CD4-positive, CD25-positive, alpha-beta regulatory T cell (primary cell): ENCODE measurements around the gene DGKB. TPM values are rescaled to one million over a fixed set of nuclear protein-coding genes. Genes with fewer than 3 reads are reported as not detected.

Experiments
- ATAC-seq, 2 donors: fragments of 150-1000 bp; cut with Tn5 transposase; one replicate each; pipeline ENCODE4 v1.10.0; 2021; ENCODE audit warnings: low read depth in 2 of 2, moderate number of reproducible peaks in 2 of 2, moderate library complexity in 1 of 2
- DNase-seq, 3 donors: peaks; one replicate each; pipeline versions ENCODE4 v3.0.0 to v3.0.0-alpha.2; 2012 to 2022; ENCODE audit warnings: mixed read lengths in 1 of 3
- H3K27ac ChIP-seq: one replicate; pipeline ENCODE4 v1.7.0; 2013; ENCODE audit warnings: mild to moderate bottlenecking, low read length; ENCODE audit not compliant: insufficient read depth, poor library complexity, severe bottlenecking
- H3K27me3 ChIP-seq: one replicate; pipeline ENCODE4 v1.7.0; 2013; ENCODE audit warnings: low read length; ENCODE audit not compliant: control insufficient read depth, insufficient read depth
- H3K36me3 ChIP-seq: one replicate; pipeline ENCODE4 v1.7.0; 2013; ENCODE audit warnings: mild to moderate bottlenecking, low read length, moderate library complexity; ENCODE audit not compliant: control insufficient read depth, insufficient read depth
- H3K4me1 ChIP-seq: 2 replicates; pipeline ENCODE4 v1.7.0; 2013; ENCODE audit warnings: mild to moderate bottlenecking, low read length; ENCODE audit not compliant: insufficient read depth, control insufficient read depth, poor library complexity, severe bottlenecking
- H3K4me3 ChIP-seq: one replicate; pipeline ENCODE4 v1.7.0; 2013; ENCODE audit warnings: low read depth, mild to moderate bottlenecking, low read length, moderate library complexity
- H3K9me3 ChIP-seq, 2 experiments: 1 replicate in 1 of 2; 2 replicates in 1 of 2; pipeline ENCODE4 v1.7.0; 2013; ENCODE audit warnings: low read length in 2 of 2, mild to moderate bottlenecking in 1 of 2, moderate library complexity in 1 of 2; ENCODE audit not compliant: control insufficient read depth in 2 of 2
- H3K27ac Mint-ChIP-seq, 3 donors: one replicate each; pipeline ENCODE4 v1.8.0; 2020 to 2022; ENCODE audit warnings: mild to moderate bottlenecking in 3 of 3, mixed read lengths in 3 of 3, moderate library complexity in 2 of 3
- H3K27me3 Mint-ChIP-seq: one replicate; pipeline ENCODE4 v1.8.0; 2022; ENCODE audit warnings: mild to moderate bottlenecking, mixed read lengths
- H3K36me3 Mint-ChIP-seq: one replicate; pipeline ENCODE4 v1.8.0; 2020; ENCODE audit warnings: mixed read lengths
- H3K4me1 Mint-ChIP-seq, 4 donors: one replicate each; pipeline ENCODE4 v1.8.0; 2020 to 2022; ENCODE audit warnings: mixed read lengths in 4 of 4, mild to moderate bottlenecking in 1 of 4
- H3K4me3 Mint-ChIP-seq, 4 donors: one replicate each; pipeline ENCODE4 v1.8.0; 2020 to 2022; ENCODE audit warnings: mild to moderate bottlenecking in 4 of 4, mixed read lengths in 4 of 4, moderate library complexity in 3 of 4
- H3K9me3 Mint-ChIP-seq, 7 donors: one replicate each; pipeline ENCODE4 v1.8.0; 2020 to 2022; ENCODE audit warnings: mixed read lengths in 7 of 7, mild to moderate bottlenecking in 3 of 7, moderate library complexity in 2 of 7
- polyA plus RNA-seq, 4 donors: library from polyadenylated mRNA; unstranded; fragments of 300-500 nt; fragmentation: Illumina TruSeq; gene quantifications; one replicate each; pipeline ENCODE4 v1.2.3, GENCODE V29; 2021
- total RNA-seq: library from RNA; stranded (reverse); gene quantifications from one replicate; pipeline ENCODE4 v1.2.3, GENCODE V29; 2022

Gene DGKB
- total and polyA plus RNA-seq, 5 donors from 2014 or later: not detected

DNA sequence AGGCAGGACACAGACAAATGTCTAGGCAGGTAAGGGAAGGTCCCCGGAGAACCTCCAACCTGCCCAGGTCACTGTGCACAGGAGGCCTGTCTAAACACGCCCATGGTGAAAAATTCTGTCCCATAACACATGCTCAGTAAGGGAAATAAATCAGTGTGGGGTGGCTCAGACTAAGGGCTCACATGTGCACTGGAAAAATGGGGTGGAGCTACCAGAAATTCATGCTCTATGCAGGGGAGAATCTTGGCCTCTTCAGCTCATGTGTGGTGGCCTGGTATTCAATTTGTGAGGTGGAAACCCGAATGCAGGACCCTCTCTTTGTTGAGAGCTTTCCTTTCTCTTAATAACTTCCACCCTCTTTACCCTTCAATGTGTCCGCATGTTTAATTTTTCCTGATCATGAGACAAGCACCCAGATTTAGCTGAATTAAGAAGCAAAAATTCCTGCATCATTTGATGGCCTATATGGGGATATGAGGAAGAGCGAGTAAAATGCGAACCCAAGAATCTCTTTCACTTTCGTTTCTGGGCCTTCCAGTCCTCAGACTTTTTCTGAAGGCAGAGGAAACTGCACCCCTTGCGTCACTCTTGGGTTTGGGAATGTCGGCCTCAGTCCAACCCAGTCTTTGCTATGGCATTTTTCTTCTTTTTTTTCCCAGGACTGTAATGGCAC lies 163.2 kb downstream of the DGKB start:
- Mint-ChIP-seq H3K4me3 (no peak overlapping the region), H3K27ac (no peak overlapping the region), H3K4me1 (no peaks in the 10 kb centered on the region), H3K36me3 (no peaks in the 10 kb centered on the region), H3K27me3 (no peaks in the 10 kb centered on the region), H3K9me3 (peaks cover 0 to 24% (median 7%) of the 10 kb centered on the region in 7 donors)
- Histone ChIP-seq H3K4me3 (no peak overlapping the region), H3K36me3 (no peaks in the 10 kb centered on the region), H3K9me3 (peaks cover 3 to 8% of the 10 kb centered on the region in 2 experiments), H3K4me1 (no peaks in the 10 kb centered on the region), H3K27ac (no peak overlapping the region), H3K27me3 (no peaks in the 10 kb centered on the region)
- ATAC-seq: no peak
- DNase-seq: no peak

DNA sequence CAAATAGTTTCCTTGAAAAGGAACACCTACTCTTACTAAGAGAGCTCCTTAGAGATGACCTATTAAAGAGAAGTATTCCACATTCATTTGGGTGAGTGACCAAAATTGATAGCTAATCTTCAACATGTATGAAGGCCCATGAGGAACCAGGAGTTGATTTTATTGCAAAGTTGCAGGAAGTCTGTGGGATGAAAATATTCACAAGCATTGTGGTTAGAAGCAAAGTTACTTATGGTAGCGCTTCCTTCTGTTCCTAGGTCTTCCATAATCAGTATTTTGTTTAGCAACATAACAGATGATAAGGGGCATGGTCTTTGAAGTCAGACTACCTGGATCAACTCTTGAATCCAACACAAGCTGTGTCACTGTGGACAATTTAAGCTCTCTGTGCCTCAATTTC lies 164.5 kb downstream of the DGKB start:
- H3K9me3 ChIP-seq: peaks cover 3 to 8% of the 10 kb centered on the region in 2 experiments
- no peak overlapping the region for H3K27ac ChIP-seq
- no peaks in the 10 kb centered on the region for H3K4me1 ChIP-seq
- DNase-seq: no peak
- no peak overlapping the region for H3K4me3 Mint-ChIP-seq
- H3K27me3 Mint-ChIP-seq: peaks cover 5% of the 10 kb centered on the region
- no peaks in the 10 kb centered on the region for H3K4me1 Mint-ChIP-seq
- no peaks in the 10 kb centered on the region for H3K36me3 ChIP-seq
- H3K4me3 ChIP-seq: no peak overlapping the region
- peaks cover 0 to 21% (median 7%) of the 10 kb centered on the region in 7 donors for H3K9me3 Mint-ChIP-seq
- no peaks in the 10 kb centered on the region for H3K36me3 Mint-ChIP-seq
- no peaks in the 10 kb centered on the region for H3K27me3 ChIP-seq
- no peak for ATAC-seq
- H3K27ac Mint-ChIP-seq: no peak overlapping the region

DNA sequence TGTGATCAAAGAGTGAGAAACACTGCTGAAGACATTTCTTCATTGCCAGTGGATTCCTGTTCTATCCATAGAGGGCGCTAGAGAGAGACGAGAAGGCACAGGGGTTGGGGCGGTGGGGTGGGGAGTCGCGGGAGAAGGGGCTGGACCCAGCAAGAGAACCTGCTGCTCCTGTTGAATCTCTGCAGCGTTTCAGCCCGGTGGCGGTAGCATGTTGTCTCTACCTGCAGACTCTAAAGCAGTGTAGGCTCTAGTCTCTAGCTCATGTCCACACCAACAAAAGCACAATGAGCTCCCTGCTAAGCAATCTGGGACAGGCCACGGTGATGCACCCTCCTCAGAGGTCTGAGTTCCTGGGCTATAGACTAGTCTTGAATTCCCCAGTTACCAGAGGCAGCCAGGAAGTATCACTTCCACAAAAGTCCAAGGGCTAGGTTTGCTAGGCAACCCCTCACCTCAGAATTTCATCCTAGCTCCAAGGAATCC lies 167.7 kb downstream of the DGKB start:
- no peaks in the 10 kb centered on the region for H3K27me3 ChIP-seq
- no peaks in the 10 kb centered on the region for H3K36me3 ChIP-seq
- H3K4me1 ChIP-seq: no peaks in the 10 kb centered on the region
- H3K9me3 Mint-ChIP-seq: peaks cover 0 to 15% (median 5%) of the 10 kb centered on the region in 7 donors
- H3K36me3 Mint-ChIP-seq: no peaks in the 10 kb centered on the region
- H3K27ac Mint-ChIP-seq: no peak overlapping the region
- H3K27me3 Mint-ChIP-seq: peaks cover 5% of the 10 kb centered on the region
- H3K4me1 Mint-ChIP-seq: no peaks in the 10 kb centered on the region
- no peak overlapping the region for H3K4me3 ChIP-seq
- H3K4me3 Mint-ChIP-seq: no peak overlapping the region
- no peaks in the 10 kb centered on the region for H3K9me3 ChIP-seq
- ATAC-seq (no peak), DNase-seq (no peak)
- H3K27ac ChIP-seq: no peak overlapping the region

DNA sequence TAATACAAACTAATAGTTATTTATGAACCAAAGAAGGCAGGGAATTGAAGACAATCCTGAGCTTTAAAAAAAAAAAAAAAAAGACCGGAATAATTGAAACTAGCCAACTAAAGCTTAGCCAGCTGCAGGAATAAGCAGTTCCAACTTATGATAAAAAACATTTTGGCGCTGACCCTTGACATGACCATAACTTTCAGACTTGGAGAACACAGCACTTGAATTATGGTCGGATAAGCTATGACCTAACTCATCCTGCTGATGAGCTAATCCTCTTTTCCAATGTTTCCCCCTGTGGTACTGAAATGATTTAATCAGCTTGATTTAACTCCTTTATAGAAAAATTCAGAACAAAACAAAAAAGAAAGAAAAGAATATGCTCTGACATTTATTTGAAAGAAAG lies 181.8 kb downstream of the DGKB start:
- no peaks in the 10 kb centered on the region for H3K27me3 ChIP-seq
- no peak overlapping the region for H3K27ac Mint-ChIP-seq
- no peak overlapping the region for H3K4me3 Mint-ChIP-seq
- DNase-seq: no peak
- H3K27me3 Mint-ChIP-seq: no peaks in the 10 kb centered on the region
- H3K4me1 Mint-ChIP-seq: no peaks in the 10 kb centered on the region
- no peaks in the 10 kb centered on the region for H3K36me3 ChIP-seq
- no peaks in the 10 kb centered on the region for H3K36me3 Mint-ChIP-seq
- no peak for ATAC-seq
- no peak overlapping the region for H3K4me3 ChIP-seq
- H3K9me3 ChIP-seq: no peaks in the 10 kb centered on the region
- no peak overlapping the region for H3K27ac ChIP-seq
- H3K9me3 Mint-ChIP-seq: peaks cover 0 to 3% (median 0%) of the 10 kb centered on the region in 7 donors
- no peaks in the 10 kb centered on the region for H3K4me1 ChIP-seq

GRCh38 chr7:14717816-14718215 lies 184.7 kb downstream of the DGKB start:
- Mint-ChIP-seq H3K27me3 (no peaks in the 10 kb centered on the region), H3K36me3 (no peaks in the 10 kb centered on the region), H3K27ac (no peak overlapping the region), H3K9me3 (peaks cover 0 to 3% (median 0%) of the 10 kb centered on the region in 7 donors), H3K4me3 (no peak overlapping the region), H3K4me1 (no peaks in the 10 kb centered on the region)
- Histone ChIP-seq H3K36me3 (no peaks in the 10 kb centered on the region), H3K9me3 (no peaks in the 10 kb centered on the region), H3K27me3 (no peaks in the 10 kb centered on the region), H3K27ac (no peak overlapping the region), H3K4me1 (no peaks in the 10 kb centered on the region), H3K4me3 (no peak overlapping the region)
- no peak for DNase-seq
- no peak for ATAC-seq

GRCh38 chr7:14717169-14717568 lies 185.4 kb downstream of the DGKB start:
- Mint-ChIP-seq H3K36me3 (no peaks in the 10 kb centered on the region), H3K4me1 (no peaks in the 10 kb centered on the region), H3K9me3 (peaks cover 0 to 3% (median 0%) of the 10 kb centered on the region in 7 donors), H3K27ac (no peak overlapping the region), H3K27me3 (no peaks in the 10 kb centered on the region), H3K4me3 (no peak overlapping the region)
- Histone ChIP-seq H3K4me1 (no peaks in the 10 kb centered on the region), H3K27me3 (no peaks in the 10 kb centered on the region), H3K4me3 (no peak overlapping the region), H3K36me3 (no peaks in the 10 kb centered on the region), H3K9me3 (no peaks in the 10 kb centered on the region), H3K27ac (no peak overlapping the region)
- DNase-seq (no peak), ATAC-seq (no peak)

- no peak overlapping the region for H3K4me3 Mint-ChIP-seq
- no peaks in the 10 kb centered on the region for H3K36me3 Mint-ChIP-seq
- DNase-seq (no peak), ATAC-seq (no peak)
- no peak overlapping the region for H3K4me3 ChIP-seq
- H3K9me3 Mint-ChIP-seq: peaks cover 0 to 2% (median 0%) of the 10 kb centered on the region in 7 donors
- H3K9me3 ChIP-seq: no peaks in the 10 kb centered on the region
- no peaks in the 10 kb centered on the region for H3K27me3 ChIP-seq
- no peaks in the 10 kb centered on the region for H3K36me3 ChIP-seq
- H3K4me1 Mint-ChIP-seq: no peaks in the 10 kb centered on the region
- H3K27ac Mint-ChIP-seq: peak overlapping the region in 1 of 3 donors; percentile 61
- no peaks in the 10 kb centered on the region for H3K4me1 ChIP-seq
- H3K27me3 Mint-ChIP-seq: no peaks in the 10 kb centered on the region
- no peak overlapping the region for H3K27ac ChIP-seq
Observed at GRCh38 chr7:14714161-14714728, 188.3 kb downstream of the DGKB start.

DNA sequence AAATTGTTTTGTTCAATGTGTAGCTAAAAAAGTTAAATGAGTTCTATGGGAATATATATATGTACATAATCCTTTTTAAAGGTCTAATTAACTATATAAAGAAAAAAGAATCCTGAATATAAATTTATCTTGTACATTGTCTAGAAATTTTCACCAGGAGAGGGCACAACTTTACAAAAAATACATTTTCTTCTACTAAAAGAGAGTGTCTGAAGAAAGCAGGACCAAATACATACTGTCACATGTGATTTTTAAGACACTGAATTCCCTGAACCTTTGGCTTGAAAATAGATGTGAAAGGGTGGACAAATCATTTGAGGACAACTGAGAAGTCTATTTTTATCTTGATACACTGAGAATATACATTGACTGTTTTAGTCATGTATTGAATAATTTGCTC lies 204.3 kb downstream of the DGKB start:
- no peak overlapping the region for H3K4me3 Mint-ChIP-seq
- no peak overlapping the region for H3K27ac ChIP-seq
- no peaks in the 10 kb centered on the region for H3K27me3 Mint-ChIP-seq
- H3K36me3 ChIP-seq: no peaks in the 10 kb centered on the region
- peaks cover 0 to under 1% of the 10 kb centered on the region in 2 experiments for H3K9me3 ChIP-seq
- no peaks in the 10 kb centered on the region for H3K36me3 Mint-ChIP-seq
- DNase-seq (peak in 1 of 3 donors; percentile 0), ATAC-seq (no peak)
- H3K4me1 Mint-ChIP-seq: no peaks in the 10 kb centered on the region
- H3K4me1 ChIP-seq: no peaks in the 10 kb centered on the region
- H3K27me3 ChIP-seq: no peaks in the 10 kb centered on the region
- no peak overlapping the region for H3K27ac Mint-ChIP-seq
- H3K9me3 Mint-ChIP-seq: peaks cover 0 to 6% (median 0%) of the 10 kb centered on the region in 7 donors
- no peak overlapping the region for H3K4me3 ChIP-seq
